ENCODE measurements around the gene DLGAP1. TPM values are rescaled to one million over a fixed set of nuclear protein-coding genes. Genes with fewer than 3 reads are reported as not detected.

DLGAP1 gene
- total and polyA plus RNA-seq, 2 of the 8 experiments (the other 6 are each of a cell fraction or from before 2014, with no cell fraction given): 11.8 to 16.9 TPM

DNA sequence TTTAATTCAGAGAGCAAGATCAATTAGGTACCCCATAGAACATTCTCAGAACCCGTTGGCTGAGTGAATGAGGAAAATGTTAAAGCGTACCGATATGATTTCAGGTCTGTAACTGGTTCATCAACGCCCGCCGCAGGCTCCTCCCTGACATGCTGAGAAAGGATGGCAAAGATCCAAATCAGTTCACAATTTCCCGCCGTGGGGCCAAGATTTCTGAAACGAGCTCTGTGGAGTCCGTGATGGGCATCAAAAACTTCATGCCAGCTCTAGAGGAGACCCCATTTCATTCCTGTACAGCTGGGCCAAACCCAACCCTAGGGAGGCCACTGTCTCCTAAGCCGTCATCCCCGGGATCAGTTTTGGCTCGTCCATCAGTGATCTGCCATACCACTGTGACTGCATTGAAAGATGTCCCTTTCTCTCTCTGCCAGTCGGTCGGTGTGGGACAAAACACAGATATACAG, 997.8 kb downstream of the DLGAP1 start:
- H3K18ac ChIP-seq (ENCODE audit: extremely low read depth, low read length): peak overlapping the region; percentile 15; the same call in 1 of the 2 replicates
- H3K14ac ChIP-seq (ENCODE audit: insufficient read length): no peak overlapping the region
- peaks cover 0 to 8% of the 10 kb centered on the region in 2 experiments for H4K20me1 ChIP-seq (replicated peaks in 1 of 2; ENCODE audit: control insufficient read depth in 1 of 2, insufficient read depth in 2 of 2, low read length in 2 of 2)
- H2BK120ac ChIP-seq (replicated peaks; ENCODE audit: low read depth, low read length): no peak overlapping the region
- H3K4me2 ChIP-seq (ENCODE audit: insufficient read depth in 1 of 2, low read depth in 2 of 2, low read length in 2 of 2): peak overlapping the region in 1 of 2 experiments; percentile 6; a peak in 1 of 4 replicates
- no peaks in the 10 kb centered on the region; the same call in 1 of the 2 replicates for H3K79me1 ChIP-seq (ENCODE audit: low read depth, low read length)
- H2BK15ac ChIP-seq (ENCODE audit: low read length): no peak overlapping the region
- TF ChIP-seq POLR2AphosphoS5 (IDR thresholded peaks at IDR 0.05; ENCODE audit: low read depth, low read length): peak; percentile 44; the same call in 1 of the 2 replicates
- TF ChIP-seq PHF8 (conservative IDR thresholded peaks at IDR 0.05; ENCODE audit: low read depth, low read length): no peak
- TF ChIP-seq, protein P1, sequence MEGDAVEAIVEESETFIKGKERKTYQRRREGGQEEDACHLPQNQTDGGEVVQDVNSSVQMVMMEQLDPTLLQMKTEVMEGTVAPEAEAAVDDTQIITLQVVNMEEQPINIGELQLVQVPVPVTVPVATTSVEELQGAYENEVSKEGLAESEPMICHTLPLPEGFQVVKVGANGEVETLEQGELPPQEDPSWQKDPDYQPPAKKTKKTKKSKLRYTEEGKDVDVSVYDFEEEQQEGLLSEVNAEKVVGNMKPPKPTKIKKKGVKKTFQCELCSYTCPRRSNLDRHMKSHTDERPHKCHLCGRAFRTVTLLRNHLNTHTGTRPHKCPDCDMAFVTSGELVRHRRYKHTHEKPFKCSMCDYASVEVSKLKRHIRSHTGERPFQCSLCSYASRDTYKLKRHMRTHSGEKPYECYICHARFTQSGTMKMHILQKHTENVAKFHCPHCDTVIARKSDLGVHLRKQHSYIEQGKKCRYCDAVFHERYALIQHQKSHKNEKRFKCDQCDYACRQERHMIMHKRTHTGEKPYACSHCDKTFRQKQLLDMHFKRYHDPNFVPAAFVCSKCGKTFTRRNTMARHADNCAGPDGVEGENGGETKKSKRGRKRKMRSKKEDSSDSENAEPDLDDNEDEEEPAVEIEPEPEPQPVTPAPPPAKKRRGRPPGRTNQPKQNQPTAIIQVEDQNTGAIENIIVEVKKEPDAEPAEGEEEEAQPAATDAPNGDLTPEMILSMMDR (IDR thresholded peaks at IDR 0.05; ENCODE audit: control extremely low read depth in 1 of 3, insufficient read depth in 1 of 3, low read depth in 1 of 3, low read length in 3 of 3): no peak
- TF ChIP-seq, protein P2, sequence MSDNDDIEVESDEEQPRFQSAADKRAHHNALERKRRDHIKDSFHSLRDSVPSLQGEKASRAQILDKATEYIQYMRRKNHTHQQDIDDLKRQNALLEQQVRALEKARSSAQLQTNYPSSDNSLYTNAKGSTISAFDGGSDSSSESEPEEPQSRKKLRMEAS (IDR thresholded peaks at IDR 0.05): no peak
- TF ChIP-seq, protein P3, sequence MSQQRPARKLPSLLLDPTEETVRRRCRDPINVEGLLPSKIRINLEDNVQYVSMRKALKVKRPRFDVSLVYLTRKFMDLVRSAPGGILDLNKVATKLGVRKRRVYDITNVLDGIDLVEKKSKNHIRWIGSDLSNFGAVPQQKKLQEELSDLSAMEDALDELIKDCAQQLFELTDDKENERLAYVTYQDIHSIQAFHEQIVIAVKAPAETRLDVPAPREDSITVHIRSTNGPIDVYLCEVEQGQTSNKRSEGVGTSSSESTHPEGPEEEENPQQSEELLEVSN (IDR thresholded peaks at IDR 0.05): no peak
- no peak for TF ChIP-seq HDAC2 (IDR thresholded peaks at IDR 0.05; ENCODE audit: borderline replicate concordance in 1 of 2, low read depth in 2 of 2, low read length in 2 of 2)
- peaks cover 11 to 26% (median 24%) of the 10 kb centered on the region in 4 experiments; a peak in 6 of 7 replicates for H3K4me1 ChIP-seq (replicated peaks in 1 of 4; ENCODE audit: control insufficient read depth in 3 of 4, insufficient read depth in 4 of 4, low read length in 3 of 4)
- peak overlapping the region; percentile 18; the same call in 1 of the 2 replicates for H4K8ac ChIP-seq (ENCODE audit: extremely low read depth, insufficient read depth, low read length)
- H4K5ac ChIP-seq (ENCODE audit: insufficient read length, low read depth, low read length): peak overlapping the region; percentile 53
- no peak overlapping the region for H2BK20ac ChIP-seq (ENCODE audit: low read length)
- H2BK12ac ChIP-seq (ENCODE audit: low read depth, low read length): 0 out of 2 replicates have a peak overlapping the region, but pooled peaks have one; percentile 4
- POLR2A ChIA-PET (ENCODE audit: partially characterized antibody): interaction anchor here (0.7 to 8.2 kb wide), 6 partner anchors 10 to 209 kb away, joined by 3 to 58 read pairs (median 4); no protein-coding TSS in a partner anchor
- H2AK5ac ChIP-seq (ENCODE audit: low read depth, low read length): no peak overlapping the region
- no peak overlapping the region for H3K9ac ChIP-seq (replicated peaks in 1 of 4; ENCODE audit: extremely low read depth in 1 of 4, low read depth in 3 of 4, low read length in 3 of 4)
- FAIRE-seq (no peak), DNase-seq (ENCODE audit: low read depth in 1 of 2, low spot score in 2 of 2) (no peak)
- H3K56ac ChIP-seq (replicated peaks; ENCODE audit: insufficient read length, low read depth, low read length): no peak overlapping the region
- no peak overlapping the region for H2BK5ac ChIP-seq (ENCODE audit: low read depth, low read length)
- 96% methylated on average over 15 of the region's 15 CpGs; no CpG with 5 or more reads in 1 of the 2 experiments for WGBS, 2 experiments (ENCODE audit: extremely low coverage in 1 of 2, insufficient coverage in 1 of 2, insufficient read length in 1 of 2, insufficient replicate concordance in 2 of 2, low coverage in 1 of 2, low lambda C conversion rate in 2 of 2, missing lambda C conversion rate in 1 of 2)
- peak overlapping the region; percentile 47; the same call in 1 of the 2 replicates for H3K27ac ChIP-seq (ENCODE audit: low read depth, low read length)
- peaks cover 12 to 64% (median 36%) of the 10 kb centered on the region in 4 experiments for H3K36me3 ChIP-seq (ENCODE audit: control insufficient read depth in 2 of 4, insufficient read depth in 4 of 4, low read length in 3 of 4)
- no peaks in the 10 kb centered on the region for H3K27me3 ChIP-seq (replicated peaks in 1 of 4; ENCODE audit: control insufficient read depth in 3 of 4, extremely low read depth in 1 of 4, insufficient read depth in 3 of 4, low read length in 3 of 4)
- peaks cover 17 to 74% of the 10 kb centered on the region in 2 experiments for H3K79me2 ChIP-seq (ENCODE audit: control insufficient read depth in 1 of 2, insufficient read depth in 2 of 2, low read length in 2 of 2)
- H3K4me3 ChIP-seq (ENCODE audit: extremely low read depth in 1 of 4, insufficient read depth in 2 of 4, low read depth in 3 of 4, low read length in 4 of 4): no peak overlapping the region; a peak in 1 of 8 replicates
- H2AFZ ChIP-seq (ENCODE audit: low read length): no peak overlapping the region
- CTCF ChIA-PET (ENCODE audit: partially characterized antibody): interaction anchor here (0.6 to 6.7 kb wide), 16 partner anchors 10 to 209 kb away, joined by 3 to 56 read pairs (median 3); no protein-coding TSS in a partner anchor
- no peaks in the 10 kb centered on the region for H3K9me3 ChIP-seq (ENCODE audit: insufficient read depth in 2 of 2, low read depth in 1 of 2, low read length in 1 of 2)
- H3K4ac ChIP-seq (replicated peaks; ENCODE audit: insufficient read length, low read depth, low read length): no peak overlapping the region
- H4K91ac ChIP-seq (replicated peaks; ENCODE audit: insufficient read length, low read length): no peak overlapping the region
- no peak overlapping the region for H3K23ac ChIP-seq (ENCODE audit: insufficient read length)
- peaks cover 7% of the 10 kb centered on the region; the same call in 1 of the 2 replicates for H3K23me2 ChIP-seq (ENCODE audit: low read depth, low read length)
